HG03095 (cell line): ENCODE measurements around the gene NT5DC1.

Experiments used
- ATAC-seq: cut with Tn5 transposase; IDR thresholded peaks from one replicate; pipeline ENCODE4 v1.9.1; 2021; ENCODE audit warnings: moderate library complexity; ENCODE audit not compliant: unreplicated experiment

NT5DC1 gene

GRCh38 chr6:116189472-116189871 lies 88.8 kb downstream of the NT5DC1 start:
- ATAC-seq, result no peak

GRCh38 chr6:116190550-116190949 lies 89.9 kb downstream of the NT5DC1 start:
- no peak for ATAC-seq

GRCh38 chr6:116191881-116192280 lies 91.2 kb downstream of the NT5DC1 start:
- ATAC-seq, result no peak

- no peak for ATAC-seq
Observed at GRCh38 chr6:116192786-116193185, 92.1 kb downstream of the NT5DC1 start.

GRCh38 chr6:116196841-116197240 lies 96.2 kb downstream of the NT5DC1 start:
- ATAC-seq, result no peak

- ATAC-seq, result no peak
Observed at GRCh38 chr6:116200619-116201249, 100.1 kb downstream of the NT5DC1 start.

GRCh38 chr6:116201538-116201937 lies 100.9 kb downstream of the NT5DC1 start:
- no peak for ATAC-seq

- no peak for ATAC-seq
Observed at GRCh38 chr6:116205281-116205680, 104.6 kb downstream of the NT5DC1 start.

- no peak for ATAC-seq
Observed at GRCh38 chr6:116206231-116206903, 105.7 kb downstream of the NT5DC1 start.

GRCh38 chr6:116208056-116208785 lies 107.6 kb downstream of the NT5DC1 start:
- no peak for ATAC-seq

- no peak for ATAC-seq
Observed at GRCh38 chr6:116210316-116210715, 109.7 kb downstream of the NT5DC1 start.

- ATAC-seq, result no peak
Observed at GRCh38 chr6:116210750-116211425, 110.2 kb downstream of the NT5DC1 start.

GRCh38 chr6:116214681-116215080 lies 114.0 kb downstream of the NT5DC1 start:
- no peak for ATAC-seq

GRCh38 chr6:116215414-116215813 lies 114.8 kb downstream of the NT5DC1 start:
- ATAC-seq, result no peak

- ATAC-seq, result peak; percentile 59
Observed at GRCh38 chr6:116217069-116217468, 116.4 kb downstream of the NT5DC1 start.

- ATAC-seq, result no peak
Observed at GRCh38 chr6:116218172-116218633, 117.5 kb downstream of the NT5DC1 start.

GRCh38 chr6:116218866-116219265 lies 118.2 kb downstream of the NT5DC1 start:
- ATAC-seq, result no peak

- ATAC-seq, result no peak
Observed at GRCh38 chr6:116221067-116221466, 120.4 kb downstream of the NT5DC1 start.

GRCh38 chr6:116221911-116222310 lies 121.3 kb downstream of the NT5DC1 start:
- no peak for ATAC-seq

- ATAC-seq, result no peak
Observed at GRCh38 chr6:116223355-116223754, 122.7 kb downstream of the NT5DC1 start.

GRCh38 chr6:116229287-116229913 lies 128.7 kb downstream of the NT5DC1 start:
- ATAC-seq, result no peak
